AML-193 (cell line): Measurements from ENCODE around the gene CABP4.
"Not testable (repeated sequence)": the region's sequence is repeated elsewhere in the genome, so short reads cannot be mapped to it uniquely, and the experiment has no call there.

ENCODE experiments used
- DNase-seq, 2 experiments: peaks; one replicate each; lab custom pipeline; 2025; lab: John Stamatoyannopoulos, UW

Gene CABP4

DNA sequence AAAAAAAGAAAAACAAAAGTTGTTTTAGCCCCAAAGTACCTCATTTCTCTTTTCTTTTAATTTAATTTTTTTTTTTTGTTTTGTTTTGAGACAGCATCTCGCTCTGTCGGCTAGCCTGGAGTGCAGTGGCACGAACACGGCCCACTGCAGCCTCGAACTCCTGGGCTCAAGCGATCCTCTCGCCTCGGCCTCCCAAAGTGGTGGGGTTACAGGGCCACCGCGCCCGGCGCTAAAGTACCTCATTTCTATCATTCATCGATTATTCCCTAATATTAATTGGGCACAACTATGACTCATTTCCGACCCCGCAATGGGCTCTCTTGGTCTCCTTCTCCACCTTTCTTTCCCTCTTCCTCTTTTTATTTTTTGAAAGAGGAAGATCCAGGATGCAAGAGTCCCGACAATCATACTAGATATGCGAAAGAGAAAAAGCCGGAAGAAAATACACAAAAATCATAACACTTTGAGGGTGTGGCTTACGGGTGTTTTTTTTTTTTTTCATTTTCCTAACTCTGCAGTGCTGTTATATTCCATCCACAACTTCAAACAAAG lies 27.2 kb downstream of the CABP4 start:
- peak; percentile 66 to 70 for DNase-seq

DNA sequence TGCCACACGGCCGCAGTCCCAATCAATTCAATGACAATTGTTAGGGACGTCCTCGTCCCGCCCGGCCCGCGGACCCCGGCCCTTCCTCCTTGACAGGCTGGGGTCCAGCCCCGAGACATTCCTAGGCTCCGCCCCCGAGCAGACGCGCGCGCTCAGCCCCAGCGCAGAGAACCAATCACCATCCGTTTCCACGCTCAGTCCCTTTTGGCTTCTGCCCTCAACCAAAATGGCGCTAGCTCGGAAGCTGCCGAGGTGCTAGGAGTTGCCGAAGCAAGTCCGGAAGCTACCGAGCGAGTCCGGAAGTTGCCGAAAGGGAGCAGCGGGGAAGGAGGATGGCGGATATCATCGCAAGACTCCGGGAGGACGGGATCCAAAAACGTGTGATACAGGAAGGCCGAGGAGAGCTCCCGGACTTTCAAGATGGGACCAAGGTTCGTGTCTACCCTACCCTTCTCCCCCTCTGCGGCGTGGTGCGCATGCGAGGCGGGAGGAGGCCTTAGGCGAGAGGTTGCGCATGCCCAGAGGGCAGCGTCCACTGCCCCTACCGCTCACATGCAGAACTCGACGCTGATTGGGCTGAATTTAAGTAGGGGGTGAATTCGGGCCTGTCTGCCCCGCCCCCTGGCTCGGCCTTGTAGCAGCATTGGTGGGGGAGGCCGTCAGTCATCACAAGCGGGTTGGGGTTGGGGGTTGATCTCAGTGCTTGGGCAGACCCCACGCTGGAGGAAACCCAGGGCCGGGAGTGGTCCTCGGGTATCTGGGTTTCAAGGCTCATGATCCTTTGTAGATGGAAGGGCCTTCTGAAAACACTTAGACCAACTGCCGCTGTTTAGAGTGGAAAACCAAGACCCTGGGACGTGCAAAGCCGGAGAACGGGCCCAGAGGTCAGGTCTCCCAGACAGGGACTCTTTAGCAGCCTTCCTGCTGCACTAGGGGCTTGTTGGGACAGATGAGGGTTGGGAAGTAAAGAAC lies 28.0 kb downstream of the CABP4 start, which contains the start of gene AIP:
TSS of gene AIP (plus strand) at position 200 of the 972 bp plus-strand sequence. CDS start at position 333, 133 bp downstream.
- peak; percentile 92 to 95 for DNase-seq

- DNase-seq = no peak
Measured at GRCh38 chr11:67483831-67484665, 28.9 kb downstream of the CABP4 start.

GRCh38 chr11:67484847-67485311 lies 29.7 kb downstream of the CABP4 start:
- peak; percentile 55 to 71 for DNase-seq

- DNase-seq = not testable (repeated sequence)
Measured at GRCh38 chr11:67485873-67486361, 30.8 kb downstream of the CABP4 start.

DNA sequence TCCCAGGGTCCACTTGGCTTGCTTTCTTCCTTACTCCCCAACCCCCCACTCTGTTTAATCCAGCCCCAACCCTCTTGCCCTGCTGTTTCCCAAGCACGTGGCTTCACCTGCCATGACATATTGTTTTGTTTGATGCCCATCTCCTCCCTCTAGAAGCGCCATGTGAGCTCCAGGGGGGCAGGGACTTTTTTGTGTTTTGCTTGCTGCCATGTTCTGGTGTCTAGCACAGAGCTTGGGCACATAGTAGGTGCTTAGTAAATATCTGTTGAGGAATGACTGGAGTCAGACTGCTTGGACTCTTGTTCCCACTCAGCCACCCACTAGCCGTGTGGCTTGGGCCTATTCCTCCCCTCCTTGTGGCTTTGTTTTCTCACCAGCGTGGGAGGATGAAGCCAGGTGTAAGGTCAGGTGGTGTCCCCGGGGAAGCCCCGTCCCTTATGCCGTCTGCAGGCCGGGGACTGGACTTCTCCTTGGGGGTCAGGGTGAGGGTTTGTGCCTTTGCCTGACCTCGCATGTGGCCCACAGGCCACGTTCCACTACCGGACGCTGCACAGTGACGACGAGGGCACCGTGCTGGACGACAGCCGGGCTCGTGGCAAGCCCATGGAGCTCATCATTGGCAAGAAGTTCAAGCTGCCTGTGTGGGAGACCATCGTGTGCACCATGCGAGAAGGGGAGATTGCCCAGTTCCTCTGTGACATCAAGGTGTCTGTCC lies 31.5 kb downstream of the CABP4 start:
- no peak for DNase-seq

GRCh38 chr11:67489203-67489884 lies 34.2 kb downstream of the CABP4 start:
- no peak for DNase-seq

DNA sequence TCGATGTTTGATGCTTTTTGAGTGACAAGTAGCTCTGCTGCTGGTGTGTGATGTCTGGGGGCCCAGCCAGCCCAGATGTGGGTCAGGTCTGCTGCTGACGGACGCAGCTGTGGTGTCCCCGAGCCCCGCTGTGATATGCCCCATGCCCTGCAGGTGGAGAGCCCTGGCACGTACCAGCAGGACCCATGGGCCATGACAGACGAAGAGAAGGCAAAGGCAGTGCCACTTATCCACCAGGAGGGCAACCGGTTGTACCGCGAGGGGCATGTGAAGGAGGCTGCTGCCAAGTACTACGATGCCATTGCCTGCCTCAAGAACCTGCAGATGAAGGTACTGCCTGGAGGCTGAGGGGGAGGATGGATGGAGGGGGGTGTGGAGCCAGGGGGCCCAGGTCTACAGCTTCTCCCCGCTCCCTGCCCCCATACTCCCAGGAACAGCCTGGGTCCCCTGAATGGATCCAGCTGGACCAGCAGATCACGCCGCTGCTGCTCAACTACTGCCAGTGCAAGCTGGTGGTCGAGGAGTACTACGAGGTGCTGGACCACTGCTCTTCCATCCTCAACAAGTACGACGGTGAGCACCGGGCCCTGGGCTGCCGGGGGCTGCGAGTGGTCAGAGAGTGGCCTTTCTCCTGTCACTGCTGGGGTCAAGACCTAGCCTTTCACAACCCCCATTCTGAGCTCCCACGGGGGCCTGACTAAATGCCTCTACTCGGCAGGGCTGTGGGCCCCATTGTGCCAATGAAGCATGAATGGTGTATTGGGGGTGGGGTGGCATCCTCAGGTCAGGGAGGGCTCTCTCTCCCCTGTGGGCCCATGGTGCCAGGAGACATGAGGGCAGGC lies 35.0 kb downstream of the CABP4 start:
- no peak for DNase-seq

GRCh38 chr11:67490727-67491065 lies 35.5 kb downstream of the CABP4 start:
- no peak for DNase-seq

- DNase-seq = no peak
Measured at GRCh38 chr11:67491276-67492068, 36.3 kb downstream of the CABP4 start.

GRCh38 chr11:67492069-67492727 lies 37.0 kb downstream of the CABP4 start:
- no peak for DNase-seq

GRCh38 chr11:67492801-67493547 lies 37.8 kb downstream of the CABP4 start:
- no peak for DNase-seq

- DNase-seq = no peak
Measured at GRCh38 chr11:67493548-67494370, 38.6 kb downstream of the CABP4 start.

DNA sequence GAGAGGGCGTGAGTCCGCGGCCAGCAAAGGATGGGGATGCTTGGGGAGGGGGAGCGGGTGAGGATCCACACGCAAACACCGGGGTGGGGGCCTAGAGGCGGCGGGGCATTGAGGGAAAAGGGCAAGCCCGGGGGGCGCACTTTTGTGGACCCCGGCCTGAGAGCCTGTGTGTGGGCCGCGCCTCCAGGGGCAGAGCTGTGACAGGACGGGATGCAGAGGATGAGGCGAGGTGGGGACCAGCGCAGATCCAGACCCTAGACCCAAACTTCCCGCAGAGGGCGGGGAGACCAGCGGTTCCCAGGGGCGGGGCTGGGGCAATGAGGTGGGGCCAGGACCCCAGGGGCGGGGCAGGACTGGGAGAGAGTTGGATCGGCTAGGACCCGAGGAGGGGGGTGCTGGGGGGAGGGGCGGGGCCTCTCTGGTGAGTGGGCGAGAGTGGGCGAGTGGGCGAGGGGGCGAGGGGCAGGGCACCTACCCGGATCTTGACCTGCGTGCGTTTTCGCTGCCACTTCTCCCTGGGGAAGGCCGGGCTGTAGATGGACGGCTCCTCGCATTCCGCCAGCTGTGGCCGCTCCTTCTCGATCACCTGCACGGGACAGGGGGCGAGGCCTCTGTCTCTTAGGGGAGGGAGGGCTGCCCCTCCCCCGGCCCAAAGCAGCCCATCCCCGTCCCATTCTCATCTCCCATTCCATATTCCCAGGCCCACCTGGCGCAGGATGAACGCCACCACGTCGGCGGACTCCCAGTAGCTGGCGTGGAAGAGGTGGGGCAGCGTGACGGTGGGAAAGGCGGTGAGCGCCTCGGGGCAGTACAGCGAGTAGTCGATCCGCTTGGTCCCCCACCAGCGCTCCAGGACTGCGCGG lies 39.4 kb downstream of the CABP4 start:
- DNase-seq = no peak

- DNase-seq = no peak
Measured at GRCh38 chr11:67495234-67496005, 40.3 kb downstream of the CABP4 start.
